B cell (primary cell): ENCODE results near the gene IFI27L2. TPM values are rescaled to one million over a fixed set of nuclear protein-coding genes. Genes with fewer than 3 reads are reported as not detected.

Source experiments
- ATAC-seq: fragments of 200-7000 bp; cut with Tn5 transposase; one replicate; pipeline ENCODE4 v1.10.0; 2021; ENCODE audit warnings: low read depth, mild to moderate bottlenecking, moderate number of reproducible peaks, moderate library complexity
- CTCF ChIA-PET: fragments of 350-600 bp; sonication (Branson Sonifier 250); formaldehyde crosslinking; loops from one replicate; lab custom pipeline; 2021; ENCODE audit warnings: antibody characterized with exemption, inconsistent platforms; lab: Charles Lee
- POLR2A ChIA-PET: fragments of 350-600 bp; sonication (Branson Sonifier 250); formaldehyde crosslinking; loops from one replicate; lab custom pipeline; 2021; ENCODE audit warnings: antibody characterized with exemption; lab: Charles Lee
- DNase-seq: peaks from one replicate; pipeline ENCODE4 v3.0.0; 2013
- H2AFZ ChIP-seq: 2 replicates; pipeline ENCODE4 v1.6.1; 2012; ENCODE audit warnings: mild to moderate bottlenecking, low read depth, low read length; ENCODE audit not compliant: insufficient read depth, poor library complexity, severe bottlenecking
- H3K27ac ChIP-seq, 2 donors: 1 replicate in 1 of 2; 2 replicates in 1 of 2; pipeline ENCODE4 v1.5.1; 2012 to 2013; ENCODE audit warnings: low read length in 2 of 2, mild to moderate bottlenecking in 2 of 2, moderate library complexity in 1 of 2
- H3K27me3 ChIP-seq, 4 experiments: fragments of 200-600 bp in 1 of 4; sonication (generic) in 1 of 4; replicated peaks in 1 of 4; 1 replicate in 2 of 4; 2 replicates in 2 of 4; pipeline versions ENCODE4 v1.6.1 to v1.7.0; 2013 to 2016; ENCODE audit warnings: low read length in 3 of 4, mild to moderate bottlenecking in 2 of 4, mixed read lengths in 1 of 4, moderate library complexity in 1 of 4; ENCODE audit not compliant: insufficient read depth in 4 of 4, control insufficient read depth in 3 of 4; ENCODE audit errors: control extremely low read depth in 1 of 4
- H3K36me3 ChIP-seq, 2 experiments: replicated peaks in 1 of 2; 1 replicate in 1 of 2; 2 replicates in 1 of 2; pipeline versions ENCODE4 v1.6.1 to v1.7.1; 2013; ENCODE audit warnings: low read length in 1 of 2; ENCODE audit not compliant: insufficient read depth in 2 of 2, control insufficient read depth in 1 of 2; ENCODE audit errors: control extremely low read depth in 1 of 2, extremely low read depth in 1 of 2
- H3K4me1 ChIP-seq, 2 donors: fragments of 200-600 bp in 1 of 2; sonication (generic) in 1 of 2; 1 replicate in 1 of 2; 2 replicates in 1 of 2; pipeline versions ENCODE4 v1.5.1 to v1.6.1; 2013 to 2017; ENCODE audit warnings: low read length in 2 of 2; ENCODE audit not compliant: control insufficient read depth in 2 of 2, insufficient read depth in 2 of 2
- H3K4me2 ChIP-seq: replicated peaks from 2 replicates; pipeline ENCODE3; 2012; ENCODE audit warnings: mild to moderate bottlenecking, low read depth, low read length; ENCODE audit not compliant: poor library complexity, severe bottlenecking
- H3K4me3 ChIP-seq, 5 experiments: fragments of 200-600 bp in 1 of 5; sonication (generic) in 1 of 5; 1 replicate in 3 of 5; 2 replicates in 2 of 5; pipeline versions ENCODE4 v1.5.1 to v1.7.0; 2011 to 2016; ENCODE audit warnings: low read length in 4 of 5, mild to moderate bottlenecking in 4 of 5, low read depth in 2 of 5, control low read depth in 1 of 5, moderate library complexity in 1 of 5; ENCODE audit not compliant: insufficient read depth in 1 of 5; ENCODE audit errors: control extremely low read depth in 1 of 5, extremely low read depth in 1 of 5
- H3K79me2 ChIP-seq: fragments of 200-600 bp; sonication (generic); one replicate; pipeline ENCODE4 v1.6.0; 2016; ENCODE audit warnings: low read length; ENCODE audit not compliant: control insufficient read depth, insufficient read depth
- H3K9ac ChIP-seq: fragments of 200-600 bp; sonication (generic); 2 replicates; pipeline ENCODE4 v1.6.1; 2017; ENCODE audit warnings: mild to moderate bottlenecking, low read length, moderate library complexity
- H3K9me3 ChIP-seq, 3 donors: one replicate each; pipeline versions ENCODE4 v1.6.1 to v1.7.1; 2013; ENCODE audit warnings: low read length in 2 of 3; ENCODE audit not compliant: control insufficient read depth in 2 of 3, insufficient read depth in 1 of 3; ENCODE audit errors: control extremely low read depth in 1 of 3
- H4K20me1 ChIP-seq: 2 replicates; pipeline ENCODE4 v1.6.0; 2012; ENCODE audit warnings: mild to moderate bottlenecking, low read length; ENCODE audit not compliant: insufficient read depth, control insufficient read depth, poor library complexity, severe bottlenecking
- H3K27ac Mint-ChIP-seq: one replicate; pipeline ENCODE4 v1.8.0; 2021; ENCODE audit warnings: mixed read lengths
- H3K27me3 Mint-ChIP-seq: one replicate; pipeline ENCODE4 v1.8.0; 2021; ENCODE audit warnings: mixed read lengths
- H3K4me1 Mint-ChIP-seq: one replicate; pipeline ENCODE4 v1.8.0; 2021; ENCODE audit warnings: mixed read lengths
- H3K4me3 Mint-ChIP-seq: one replicate; pipeline ENCODE4 v1.8.0; 2021; ENCODE audit warnings: mixed read lengths
- H3K9me3 Mint-ChIP-seq: one replicate; pipeline ENCODE4 v1.8.0; 2022; ENCODE audit warnings: mixed read lengths; ENCODE audit not compliant: insufficient read depth
- EZH2 ChIP-seq: IDR thresholded peaks from 2 replicates; pipeline ENCODE4 v1.6.1; 2012; ENCODE audit warnings: borderline replicate concordance, low read depth, mild to moderate bottlenecking, moderate library complexity, low read length; ENCODE audit not compliant: insufficient read depth, poor library complexity, severe bottlenecking
- WGBS: methylation state at CpG from one replicate; pipeline ENCODE4 v1.1.5; 2013; ENCODE audit warnings: missing lambda C conversion rate; ENCODE audit not compliant: insufficient coverage; 5-methylcytosine and 5-hydroxymethylcytosine counted together
- intact Hi-C: fragments of 100-400 bp; cut with micrococcal nuclease; formaldehyde crosslinking; loops from one replicate; pipeline ENCODE4 v1.10.0; 2022
- polyA plus RNA-seq: library from polyadenylated mRNA; depleted of rRNA; stranded (reverse); fragments of >200 nt; gene quantifications from 2 replicates; pipeline ENCODE4 v1.2.3, GENCODE V29; 2012
- total RNA-seq, 2 donors: library from RNA; stranded (reverse); fragments of 120-200 nt in 1 of 2; gene quantifications; 1 replicate in 1 of 2; 2 replicates in 1 of 2; pipeline versions ENCODE4 v1.2.3 to v1.2.4, GENCODE V29; 2013 to 2022
- TF ChIP-seq, protein P1 (sequence below): fragments of 200-600 bp; IDR thresholded peaks from one replicate; pipeline ENCODE4 v1.8.0; 2022; ENCODE audit warnings: antibody characterized with exemption, mild to moderate bottlenecking

Gene IFI27L2
- total and polyA plus RNA-seq, 2 donors (not counting 1 experiment from before 2014, with no cell fraction given): 30.2 to 57.4 TPM

DNA sequence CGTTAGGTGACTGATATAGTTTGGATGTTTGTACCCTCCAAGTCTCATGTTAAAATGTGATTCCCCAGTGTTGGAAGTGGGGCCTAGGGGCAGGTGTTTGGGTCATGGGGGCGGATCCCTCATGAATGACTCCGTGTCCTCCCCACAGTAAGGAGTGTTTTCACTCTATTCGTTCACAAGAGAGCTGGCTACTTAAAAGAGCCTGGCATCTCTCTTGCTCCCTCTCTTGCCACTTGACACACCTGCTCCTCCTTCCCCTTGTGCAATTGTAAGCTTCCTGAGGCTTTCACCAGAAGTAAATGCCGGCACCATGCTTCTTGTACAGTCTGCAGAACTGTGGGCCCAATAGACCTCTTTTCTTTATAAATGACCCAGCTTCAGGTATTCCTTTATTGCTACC, 2.6 kb downstream of the IFI27L2 start:
- H4K20me1 ChIP-seq: no peaks in the 10 kb centered on the region
- H3K4me3 Mint-ChIP-seq: no peak overlapping the region

DNA sequence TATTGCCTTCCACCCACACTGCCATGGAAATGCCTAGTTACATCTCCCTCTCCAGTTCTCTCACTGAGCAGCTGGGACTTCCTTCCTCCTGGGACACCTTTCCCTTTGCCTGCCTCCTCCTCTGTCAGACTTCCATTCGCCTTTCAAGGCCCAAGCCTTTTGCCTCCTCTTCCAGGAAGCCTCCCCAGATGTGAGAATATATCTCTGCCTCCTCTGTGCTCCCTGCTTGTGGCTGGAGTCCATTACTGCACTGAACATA, 3.1 kb downstream of the IFI27L2 start:
- WGBS: 83% methylated on average over 1 of the region's 1 CpG
- CTCF ChIA-PET: no interaction called here
- no peak for DNase-seq

More for the DNA sequence above, 2.6 kb downstream of the IFI27L2 start:
- Histone ChIP-seq H3K27ac (no peak overlapping the region), H3K4me2 (no peak overlapping the region), H2AFZ (no peak overlapping the region), H3K9ac (no peak overlapping the region), H3K9me3 (peaks cover 0 to 6% (median 0%) of the 10 kb centered on the region in 3 donors), H3K36me3 (peaks cover 0 to 3% of the 10 kb centered on the region in 2 experiments), H3K79me2 (no peaks in the 10 kb centered on the region), H3K27me3 (peaks cover 0 to 2% (median 0%) of the 10 kb centered on the region in 4 experiments), H3K4me3 (no peak overlapping the region), H3K4me1 (peaks cover 12 to 18% of the 10 kb centered on the region in 2 donors)
- ChIA-PET POLR2A (no interaction called here), CTCF (interaction anchor here (2.2 kb wide), 1 partner anchor 10 kb away, joined by 10 read pairs; no protein-coding TSS in a partner anchor)
- Mint-ChIP-seq H3K27me3 (peaks cover 2% of the 10 kb centered on the region), H3K27ac (no peak overlapping the region), H3K4me1 (peaks cover 14% of the 10 kb centered on the region), H3K9me3 (no peaks in the 10 kb centered on the region)
- intact Hi-C loops: no loop called here
- TF ChIP-seq, protein P1, sequence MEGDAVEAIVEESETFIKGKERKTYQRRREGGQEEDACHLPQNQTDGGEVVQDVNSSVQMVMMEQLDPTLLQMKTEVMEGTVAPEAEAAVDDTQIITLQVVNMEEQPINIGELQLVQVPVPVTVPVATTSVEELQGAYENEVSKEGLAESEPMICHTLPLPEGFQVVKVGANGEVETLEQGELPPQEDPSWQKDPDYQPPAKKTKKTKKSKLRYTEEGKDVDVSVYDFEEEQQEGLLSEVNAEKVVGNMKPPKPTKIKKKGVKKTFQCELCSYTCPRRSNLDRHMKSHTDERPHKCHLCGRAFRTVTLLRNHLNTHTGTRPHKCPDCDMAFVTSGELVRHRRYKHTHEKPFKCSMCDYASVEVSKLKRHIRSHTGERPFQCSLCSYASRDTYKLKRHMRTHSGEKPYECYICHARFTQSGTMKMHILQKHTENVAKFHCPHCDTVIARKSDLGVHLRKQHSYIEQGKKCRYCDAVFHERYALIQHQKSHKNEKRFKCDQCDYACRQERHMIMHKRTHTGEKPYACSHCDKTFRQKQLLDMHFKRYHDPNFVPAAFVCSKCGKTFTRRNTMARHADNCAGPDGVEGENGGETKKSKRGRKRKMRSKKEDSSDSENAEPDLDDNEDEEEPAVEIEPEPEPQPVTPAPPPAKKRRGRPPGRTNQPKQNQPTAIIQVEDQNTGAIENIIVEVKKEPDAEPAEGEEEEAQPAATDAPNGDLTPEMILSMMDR: no peak
- no peak for TF ChIP-seq EZH2
- ATAC-seq (no peak), DNase-seq (no peak)
- 100% methylated on average over 3 of the region's 5 CpGs for WGBS

More for the DNA sequence above, 3.1 kb downstream of the IFI27L2 start:
- Histone ChIP-seq H4K20me1 (no peaks in the 10 kb centered on the region), H3K9ac (no peak overlapping the region), H3K4me3 (no peak overlapping the region), H3K9me3 (peaks cover 0 to 6% (median 0%) of the 10 kb centered on the region in 3 donors), H3K79me2 (no peaks in the 10 kb centered on the region), H3K36me3 (peaks cover 0 to 3% of the 10 kb centered on the region in 2 experiments), H3K4me2 (no peak overlapping the region), H3K27me3 (no peaks in the 10 kb centered on the region), H2AFZ (no peak overlapping the region), H3K4me1 (peaks cover 12 to 18% of the 10 kb centered on the region in 2 donors), H3K27ac (no peak overlapping the region)
- POLR2A ChIA-PET: no interaction called here
- TF ChIP-seq, protein P1: no peak
- no peak for TF ChIP-seq EZH2
- H3K9me3 Mint-ChIP-seq: no peaks in the 10 kb centered on the region
- ATAC-seq: no peak
- H3K27me3 Mint-ChIP-seq: peaks cover 7% of the 10 kb centered on the region
- H3K27ac Mint-ChIP-seq: no peak overlapping the region
- intact Hi-C loops: no loop called here
- no peak overlapping the region for H3K4me3 Mint-ChIP-seq
- peaks cover 14% of the 10 kb centered on the region for H3K4me1 Mint-ChIP-seq
